Measurements from ENCODE around the gene ITIH3.

GRCh38 chr3:52849656-52850055 lies 55.1 kb downstream of the ITIH3 start:
- TF ChIP-seq CTCF (IDR thresholded peaks at IDR 0.05), result no peak
- TF ChIP-seq POLR2AphosphoS5 (IDR thresholded peaks at IDR 0.05; ENCODE audit: low read depth, low read length), result no peak
- no peak for TF ChIP-seq IRF3 (IDR thresholded peaks at IDR 0.05; ENCODE audit: low read depth, low read length)
- TF ChIP-seq TAF1 (IDR thresholded peaks at IDR 0.05; ENCODE audit: borderline replicate concordance, low read depth, low read length), result no peak
- no peak for TF ChIP-seq RXRA (IDR thresholded peaks at IDR 0.05; ENCODE audit: borderline replicate concordance, low read depth)
- TF ChIP-seq NRF1 (IDR thresholded peaks at IDR 0.05; ENCODE audit: low read depth, low read length), result no peak
- no peak for TF ChIP-seq RCOR1 (IDR thresholded peaks at IDR 0.05; ENCODE audit: low read length)
- no peak for TF ChIP-seq EP300 (IDR thresholded peaks at IDR 0.05; ENCODE audit: borderline replicate concordance in 1 of 2, low read depth in 1 of 2, low read length in 1 of 2)
- no peak for TF ChIP-seq EZH2phosphoT487 (IDR thresholded peaks at IDR 0.05; ENCODE audit: borderline replicate concordance, low read depth)
- TF ChIP-seq TCF12 (IDR thresholded peaks at IDR 0.05), result no peak
- no peak for TF ChIP-seq YY1 (IDR thresholded peaks at IDR 0.05; ENCODE audit: low read depth)
- no peak for TF ChIP-seq NFIC (IDR thresholded peaks at IDR 0.05; ENCODE audit: borderline replicate concordance)
- no peak for TF ChIP-seq TEAD4 (IDR thresholded peaks at IDR 0.05; ENCODE audit: borderline replicate concordance, insufficient read depth)
- TF ChIP-seq SIN3A (IDR thresholded peaks at IDR 0.05; ENCODE audit: borderline replicate concordance, low read depth, low read length), result no peak
